K562 (cell line): ENCODE data around the gene SAFB.

Source experiments
- BHLHE40 ChIP-seq: IDR thresholded peaks from 2 replicates; pipeline ENCODE4 v1.6.1; 2011; ENCODE audit warnings: low read length, improper control_type of control experiment
- DACH1 ChIP-seq: fragments of 450-650 bp; IDR thresholded peaks from 2 replicates; pipeline ENCODE4 v1.6.1; 2018; ENCODE audit not compliant: partially characterized antibody
- FOXA1 ChIP-seq: fragments of 450-650 bp; IDR thresholded peaks from 2 replicates; pipeline ENCODE4 v1.6.1; 2016; ENCODE audit warnings: mild to moderate bottlenecking, borderline replicate concordance
- FOXK2 ChIP-seq, 2 experiments: fragments of 450-650 bp; IDR thresholded peaks in 1 of 2; conservative IDR thresholded peaks in 1 of 2; 2 replicates each; pipeline ENCODE4 v1.6.1; 2016; ENCODE audit warnings: low read depth in 2 of 2, mild to moderate bottlenecking in 1 of 2
- GABPA ChIP-seq: fragments of 200-800 bp; sonication (Bioruptor generic); conservative IDR thresholded peaks from 2 replicates; pipeline ENCODE4 v1.6.1; 2016; ENCODE audit warnings: low read depth, missing genetic modification characterization, missing compliant biosample characterization
- KAT7 ChIP-seq: sonication (generic); formaldehyde crosslinking; IDR thresholded peaks from 2 replicates; pipeline ENCODE4 v1.8.0; 2022; ENCODE audit warnings: missing genetic modification reagents, mild to moderate bottlenecking, borderline replicate concordance
- MED1 ChIP-seq: sonication (generic); formaldehyde crosslinking; IDR thresholded peaks from 2 replicates; pipeline ENCODE4 v1.8.1; 2023; ENCODE audit warnings: missing genetic modification reagents, borderline replicate concordance
- POLR2A ChIP-seq: fragments of 450-650 bp; conservative IDR thresholded peaks from 2 replicates; pipeline ENCODE4 v1.6.1; 2016
- TF ChIP-seq, protein P1 (sequence below), 3 experiments: IDR thresholded peaks in 2 of 3; conservative IDR thresholded peaks in 1 of 3; 2 replicates each; pipeline ENCODE4 v1.5.1; 2011 to 2012; ENCODE audit warnings: low read length in 3 of 3, mild to moderate bottlenecking in 3 of 3, control low read depth in 2 of 3, improper control_type of control experiment in 1 of 3, inconsistent platforms in 1 of 3, low read depth in 1 of 3, mixed read lengths in 1 of 3, moderate library complexity in 1 of 3; ENCODE audit not compliant: insufficient read depth in 2 of 3

DNA sequence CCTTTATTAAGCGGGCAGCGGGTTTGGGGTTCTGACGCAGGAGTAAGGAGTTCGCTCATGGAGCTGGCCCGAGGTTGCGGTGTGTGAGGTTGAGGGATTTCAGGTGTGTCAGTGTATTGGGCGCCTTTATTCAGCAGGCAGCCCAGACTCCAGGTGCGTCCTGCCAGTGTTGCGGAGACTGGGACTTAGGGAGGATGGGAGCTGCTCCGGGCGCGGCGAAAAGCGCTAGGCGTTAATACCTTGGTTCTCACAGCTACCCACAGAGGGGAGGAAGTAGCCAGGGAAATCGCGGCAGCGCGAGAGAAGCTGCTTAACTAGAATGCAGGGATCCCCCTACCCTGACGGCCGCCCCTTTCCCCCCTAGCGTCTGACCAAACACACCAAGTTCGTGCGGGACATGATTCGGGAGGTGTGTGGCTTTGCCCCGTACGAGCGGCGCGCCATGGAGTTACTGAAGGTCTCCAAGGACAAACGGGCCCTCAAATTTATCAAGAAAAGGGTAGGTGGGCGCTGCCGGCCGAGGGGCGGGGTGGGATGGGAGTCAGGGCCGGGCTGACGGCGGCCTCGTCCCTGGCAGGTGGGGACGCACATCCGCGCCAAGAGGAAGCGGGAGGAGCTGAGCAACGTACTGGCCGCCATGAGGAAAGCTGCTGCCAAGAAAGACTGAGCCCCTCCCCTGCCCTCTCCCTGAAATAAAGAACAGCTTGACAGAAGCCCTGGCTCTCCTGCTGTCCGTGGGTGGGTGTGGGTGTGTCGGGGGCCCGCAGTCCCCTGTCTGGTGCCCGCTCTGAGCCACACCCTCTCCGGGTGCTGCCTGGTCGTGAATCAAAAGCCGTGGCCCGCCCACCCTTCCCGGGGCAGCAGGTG is 68.3 kb downstream of the SAFB start:
- TF ChIP-seq MED1, result no peak
- TF ChIP-seq KAT7 (CRISPR knock-in tag), result no peak
- no peak; the same call in none of the 2 replicates for TF ChIP-seq POLR2A
- no peak; the same call in 1 of the 2 replicates for TF ChIP-seq BHLHE40
- no peak for TF ChIP-seq DACH1
- no peak for TF ChIP-seq FOXA1
- no peak for TF ChIP-seq FOXK2 (conservative IDR thresholded peaks at IDR 0.05 in 1 of 2, IDR thresholded peaks at IDR 0.05 in 1 of 2; ENCODE audit: low read depth in 2 of 2)
- TF ChIP-seq GABPA (tag), result no peak
- TF ChIP-seq, protein P1, sequence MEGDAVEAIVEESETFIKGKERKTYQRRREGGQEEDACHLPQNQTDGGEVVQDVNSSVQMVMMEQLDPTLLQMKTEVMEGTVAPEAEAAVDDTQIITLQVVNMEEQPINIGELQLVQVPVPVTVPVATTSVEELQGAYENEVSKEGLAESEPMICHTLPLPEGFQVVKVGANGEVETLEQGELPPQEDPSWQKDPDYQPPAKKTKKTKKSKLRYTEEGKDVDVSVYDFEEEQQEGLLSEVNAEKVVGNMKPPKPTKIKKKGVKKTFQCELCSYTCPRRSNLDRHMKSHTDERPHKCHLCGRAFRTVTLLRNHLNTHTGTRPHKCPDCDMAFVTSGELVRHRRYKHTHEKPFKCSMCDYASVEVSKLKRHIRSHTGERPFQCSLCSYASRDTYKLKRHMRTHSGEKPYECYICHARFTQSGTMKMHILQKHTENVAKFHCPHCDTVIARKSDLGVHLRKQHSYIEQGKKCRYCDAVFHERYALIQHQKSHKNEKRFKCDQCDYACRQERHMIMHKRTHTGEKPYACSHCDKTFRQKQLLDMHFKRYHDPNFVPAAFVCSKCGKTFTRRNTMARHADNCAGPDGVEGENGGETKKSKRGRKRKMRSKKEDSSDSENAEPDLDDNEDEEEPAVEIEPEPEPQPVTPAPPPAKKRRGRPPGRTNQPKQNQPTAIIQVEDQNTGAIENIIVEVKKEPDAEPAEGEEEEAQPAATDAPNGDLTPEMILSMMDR (IDR thresholded peaks at IDR 0.05 in 2 of 3, conservative IDR thresholded peaks at IDR 0.05 in 1 of 3; ENCODE audit: insufficient read depth in 2 of 3, low read depth in 1 of 3, low read length in 3 of 3), result no peak
